NCI-H510A (cell line): ENCODE results near the gene ZNF200.
"Not testable (repeated sequence)": the region's sequence is repeated elsewhere in the genome, so short reads cannot be mapped to it uniquely, and the experiment has no call there.

Experiments used
- DNase-seq: peaks from one replicate; lab custom pipeline; 2025; lab: John Stamatoyannopoulos, UW

The ZNF200 gene

GRCh38 chr16:3252967-3253366 lies 18.0 kb upstream of the ZNF200 start:
- DNase-seq = no peak

GRCh38 chr16:3249451-3249850 lies 14.5 kb upstream of the ZNF200 start:
- no peak for DNase-seq

GRCh38 chr16:3249020-3249419 lies 14.1 kb upstream of the ZNF200 start:
- no peak for DNase-seq

- no peak for DNase-seq
Measured at GRCh38 chr16:3248596-3248995, 13.6 kb upstream of the ZNF200 start.

- no peak for DNase-seq
Measured at GRCh38 chr16:3246876-3247275, 11.9 kb upstream of the ZNF200 start.

- no peak for DNase-seq
Measured at GRCh38 chr16:3246002-3246401, 11.0 kb upstream of the ZNF200 start.

GRCh38 chr16:3243882-3244281 lies 8.9 kb upstream of the ZNF200 start:
- DNase-seq = no peak

GRCh38 chr16:3242709-3243108 lies 7.8 kb upstream of the ZNF200 start:
- no peak for DNase-seq

GRCh38 chr16:3241761-3242160 lies 6.8 kb upstream of the ZNF200 start:
- DNase-seq = no peak

GRCh38 chr16:3235856-3236669 lies 1.1 kb upstream of the ZNF200 start:
- no peak for DNase-seq

- no peak for DNase-seq
Measured at GRCh38 chr16:3234543-3234856, 458 bp downstream of the ZNF200 start.

- DNase-seq = no peak
Measured at GRCh38 chr16:3223913-3224515, 10.9 kb downstream of the ZNF200 start.

GRCh38 chr16:3220839-3221238 lies 14.1 kb downstream of the ZNF200 start:
- DNase-seq = no peak

GRCh38 chr16:3216263-3216640 lies 18.7 kb downstream of the ZNF200 start:
- no peak for DNase-seq

GRCh38 chr16:3215601-3216262 lies 19.2 kb downstream of the ZNF200 start:
- DNase-seq = no peak

GRCh38 chr16:3214904-3215600 lies 19.9 kb downstream of the ZNF200 start:
- no peak for DNase-seq

- no peak for DNase-seq
Measured at GRCh38 chr16:3212567-3212966, 22.4 kb downstream of the ZNF200 start.

- DNase-seq = no peak
Measured at GRCh38 chr16:3212006-3212405, 23.0 kb downstream of the ZNF200 start.

GRCh38 chr16:3207086-3207953 lies 27.6 kb downstream of the ZNF200 start:
- no peak for DNase-seq

- DNase-seq = not testable (repeated sequence)
Measured at GRCh38 chr16:3205939-3206338, 29.0 kb downstream of the ZNF200 start.

- no peak for DNase-seq
Measured at GRCh38 chr16:3202903-3203539, 31.9 kb downstream of the ZNF200 start.
